ENCODE measurements around the gene GINS1.

GINS1 gene

DNA sequence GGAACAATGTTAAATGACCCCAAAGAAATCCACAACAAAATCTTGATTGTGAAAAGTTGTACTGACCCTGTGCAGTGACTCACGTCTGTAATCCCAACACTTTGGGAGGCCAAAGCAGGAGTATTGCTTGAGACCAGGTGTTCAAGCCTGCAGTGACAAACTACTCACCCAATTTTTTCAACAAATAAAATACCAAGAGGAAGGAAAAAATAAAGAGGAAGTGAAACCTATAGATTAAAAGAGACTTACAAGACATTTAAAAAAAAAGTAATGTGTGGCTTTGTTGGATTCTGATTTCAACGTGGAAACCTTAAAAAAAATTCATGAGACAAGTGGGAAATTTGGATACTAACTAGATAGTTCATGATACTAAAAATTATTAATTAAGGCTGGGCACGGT, 31.9 kb downstream of the GINS1 start:
- H3K27ac ChIP-seq: no peak overlapping the region
- TF ChIP-seq, protein P1, sequence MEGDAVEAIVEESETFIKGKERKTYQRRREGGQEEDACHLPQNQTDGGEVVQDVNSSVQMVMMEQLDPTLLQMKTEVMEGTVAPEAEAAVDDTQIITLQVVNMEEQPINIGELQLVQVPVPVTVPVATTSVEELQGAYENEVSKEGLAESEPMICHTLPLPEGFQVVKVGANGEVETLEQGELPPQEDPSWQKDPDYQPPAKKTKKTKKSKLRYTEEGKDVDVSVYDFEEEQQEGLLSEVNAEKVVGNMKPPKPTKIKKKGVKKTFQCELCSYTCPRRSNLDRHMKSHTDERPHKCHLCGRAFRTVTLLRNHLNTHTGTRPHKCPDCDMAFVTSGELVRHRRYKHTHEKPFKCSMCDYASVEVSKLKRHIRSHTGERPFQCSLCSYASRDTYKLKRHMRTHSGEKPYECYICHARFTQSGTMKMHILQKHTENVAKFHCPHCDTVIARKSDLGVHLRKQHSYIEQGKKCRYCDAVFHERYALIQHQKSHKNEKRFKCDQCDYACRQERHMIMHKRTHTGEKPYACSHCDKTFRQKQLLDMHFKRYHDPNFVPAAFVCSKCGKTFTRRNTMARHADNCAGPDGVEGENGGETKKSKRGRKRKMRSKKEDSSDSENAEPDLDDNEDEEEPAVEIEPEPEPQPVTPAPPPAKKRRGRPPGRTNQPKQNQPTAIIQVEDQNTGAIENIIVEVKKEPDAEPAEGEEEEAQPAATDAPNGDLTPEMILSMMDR (conservative IDR thresholded peaks at IDR 0.05): no peak

DNA sequence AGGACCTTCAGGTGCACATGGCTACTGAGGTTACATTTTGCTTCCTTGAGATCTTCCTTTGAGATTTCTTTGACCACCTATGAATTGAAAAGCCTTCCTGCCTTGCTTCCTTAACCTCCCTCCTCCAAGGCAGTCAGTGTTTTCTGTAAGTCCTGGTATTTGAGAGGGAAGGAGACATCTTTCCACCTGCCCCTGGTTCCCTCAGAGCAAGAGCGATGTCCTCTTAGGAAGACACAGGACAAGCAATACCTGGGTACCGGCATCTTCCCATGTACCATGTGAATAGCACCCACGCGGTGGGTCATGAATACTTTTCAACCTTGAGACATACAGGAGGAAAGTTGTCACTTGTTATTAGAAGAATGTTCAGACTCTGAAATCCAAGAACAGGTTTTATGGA, 37.1 kb downstream of the GINS1 start:
- TF ChIP-seq, protein P1 (conservative IDR thresholded peaks at IDR 0.05): no peak
- no peak overlapping the region for H3K27ac ChIP-seq

DNA sequence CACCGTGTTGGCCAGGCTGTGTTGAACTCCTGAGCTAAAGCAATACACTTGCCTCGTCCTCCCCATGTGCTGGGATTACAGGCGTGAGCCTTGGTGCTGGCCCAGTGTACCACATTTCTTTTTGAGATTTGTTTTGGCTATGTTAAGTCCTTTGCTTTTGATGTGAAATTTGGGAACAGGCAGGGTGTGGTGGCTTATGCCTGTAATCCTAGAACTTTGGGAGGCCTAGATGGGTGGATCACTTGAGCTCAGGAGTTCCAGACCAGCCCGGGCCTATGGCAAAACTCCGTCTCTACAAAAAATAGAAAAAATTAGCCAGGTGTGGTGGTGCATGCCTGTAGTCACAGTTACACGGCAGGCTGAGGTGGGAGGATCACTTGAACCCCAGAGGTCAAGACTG, 40.2 kb downstream of the GINS1 start:
- TF ChIP-seq, protein P1 (conservative IDR thresholded peaks at IDR 0.05): no peak
- H3K27ac ChIP-seq: no peak overlapping the region

DNA sequence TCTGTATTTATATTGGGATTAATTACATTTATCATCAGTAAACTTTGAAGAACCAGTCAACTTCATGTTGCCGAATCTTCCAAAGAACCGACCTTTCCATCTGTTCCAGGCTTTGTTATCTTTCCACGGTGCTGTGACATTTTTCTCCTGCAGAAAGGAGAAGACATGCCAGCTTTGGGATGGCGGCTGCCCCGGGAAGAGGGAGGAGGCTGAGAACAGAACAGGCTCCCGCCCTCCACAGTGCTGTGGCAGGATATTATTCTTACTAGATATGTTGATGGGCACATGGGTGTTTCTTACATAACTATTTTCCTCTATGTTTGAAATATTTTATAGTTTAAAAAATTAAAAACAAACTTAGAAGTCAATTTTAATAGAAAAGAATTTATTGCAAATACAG, 44.9 kb downstream of the GINS1 start:
- TF ChIP-seq, protein P1 (conservative IDR thresholded peaks at IDR 0.05): no peak

DNA sequence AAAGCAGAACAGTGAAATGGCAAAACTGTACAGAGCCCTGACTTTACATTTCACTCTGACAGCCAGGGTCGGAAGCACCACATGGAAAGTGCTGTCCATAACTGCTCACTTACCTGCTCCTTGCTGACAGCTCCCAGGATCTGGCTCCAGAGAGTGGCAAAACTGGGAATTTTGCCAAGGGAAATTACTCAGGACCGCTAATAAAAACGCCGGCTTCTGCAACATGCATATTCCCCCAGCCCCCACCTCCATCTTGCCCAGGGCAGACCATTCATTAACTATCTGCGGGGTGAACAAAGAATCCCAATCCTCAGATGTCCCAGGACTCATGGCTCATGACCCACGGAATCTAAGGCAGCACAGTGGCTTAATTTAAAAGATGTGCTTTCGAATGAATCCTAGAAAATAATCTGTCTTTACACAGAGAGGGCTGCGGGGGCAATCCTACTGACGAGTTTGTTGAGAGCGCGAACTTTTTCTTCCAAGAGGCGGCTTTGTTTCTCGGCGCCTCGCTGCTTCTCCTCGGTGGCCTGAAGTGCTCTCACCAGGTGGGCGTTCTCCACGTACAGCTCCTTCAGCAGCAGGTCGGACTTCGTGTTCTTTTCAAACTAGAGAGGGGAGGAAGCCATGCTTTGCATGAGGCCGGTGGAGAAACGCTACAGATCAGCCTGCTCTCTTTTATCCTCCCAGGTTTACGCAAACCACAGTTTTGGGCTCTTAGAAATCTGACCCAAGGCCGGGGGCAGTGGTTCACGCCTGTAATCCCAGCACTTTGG, 45.8 kb downstream of the GINS1 start:
- TF ChIP-seq, protein P1 (conservative IDR thresholded peaks at IDR 0.05): no peak
- H3K27ac ChIP-seq: peak overlapping the region; percentile 28

More for the DNA sequence above, 44.9 kb downstream of the GINS1 start:
- no peak overlapping the region; the same call in 1 of the 2 replicates for H3K27ac ChIP-seq

DNA sequence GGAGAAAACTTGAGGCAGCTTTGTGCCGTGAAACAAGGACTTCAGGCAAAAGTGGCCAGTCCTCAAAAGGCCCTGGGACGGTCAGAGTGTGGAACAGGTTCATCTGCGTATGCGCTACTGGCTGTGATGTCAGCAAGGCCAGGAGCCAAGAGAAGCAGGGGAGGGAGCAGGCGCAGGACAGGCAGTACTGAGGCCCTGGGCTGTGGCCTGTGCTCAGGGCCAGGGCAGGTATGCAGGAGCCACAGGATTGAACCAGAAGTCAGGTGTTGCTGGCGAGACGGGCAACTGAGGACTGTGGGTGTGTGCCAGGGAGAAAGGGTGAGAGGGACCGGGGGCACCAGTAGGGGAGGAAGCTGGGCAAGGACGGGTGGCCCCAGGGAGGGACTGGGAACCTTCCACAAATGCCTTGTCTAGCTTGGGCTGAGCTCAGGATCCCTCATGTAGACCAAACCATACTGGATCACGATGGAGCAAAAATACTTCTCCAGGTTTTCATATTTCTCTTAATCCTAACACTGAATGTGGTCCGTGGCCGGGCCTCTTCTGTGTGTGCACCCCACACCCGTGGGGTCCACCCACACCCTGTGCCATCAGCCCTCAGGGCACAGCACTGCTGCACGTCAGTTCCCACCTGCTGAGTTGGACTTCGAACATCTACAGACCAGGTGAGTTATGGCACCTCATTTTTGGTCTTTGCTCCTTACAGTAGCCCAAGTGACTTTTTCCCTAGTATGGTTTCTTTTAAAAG, 46.9 kb downstream of the GINS1 start:
- peak overlapping the region; percentile 28; the same call in 1 of the 2 replicates for H3K27ac ChIP-seq
- TF ChIP-seq, protein P1 (conservative IDR thresholded peaks at IDR 0.05): no peak

DNA sequence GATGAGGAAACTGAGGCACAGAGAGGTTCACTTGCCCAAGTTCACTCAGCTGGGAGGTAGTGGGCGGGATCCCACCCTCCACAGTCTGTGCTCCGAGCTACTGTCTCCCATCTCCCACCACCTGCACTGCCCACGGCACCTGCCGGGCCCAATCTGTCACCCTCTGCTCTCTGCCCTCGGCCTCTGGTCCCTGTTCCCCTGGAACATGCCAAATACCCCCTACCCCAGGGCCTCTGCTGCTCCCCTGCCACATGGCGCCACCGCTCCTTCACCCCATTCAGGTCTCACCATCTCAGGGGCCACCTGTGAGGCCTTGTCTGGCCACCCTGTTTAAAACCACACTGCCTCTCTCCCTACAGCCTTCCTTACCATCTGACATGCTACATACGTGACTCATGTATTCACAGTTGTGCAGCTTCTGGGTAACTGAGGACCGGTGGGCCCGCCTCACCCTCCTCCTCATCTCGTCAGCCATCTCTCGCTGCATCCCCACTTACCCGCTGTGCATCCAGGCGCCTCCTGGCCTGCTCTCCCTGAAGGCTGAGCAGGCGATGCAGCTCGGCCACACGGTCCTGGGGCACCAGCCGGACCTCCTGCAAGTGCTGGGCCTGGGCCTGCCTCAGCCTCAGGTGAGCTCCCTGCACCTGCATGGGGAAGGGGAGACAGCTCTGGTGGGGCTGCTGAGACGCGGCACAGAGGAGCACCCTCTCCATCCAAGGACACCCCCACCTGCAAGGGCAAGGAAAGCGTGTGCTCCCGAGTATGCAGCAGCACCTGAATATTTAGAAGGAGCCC, 50.6 kb downstream of the GINS1 start:
- no peak overlapping the region for H3K27ac ChIP-seq
- TF ChIP-seq, protein P1 (conservative IDR thresholded peaks at IDR 0.05): no peak
